Osteoblast (primary cell): ENCODE measurements around the gene CDKN2D. TPM values are rescaled to one million over a fixed set of nuclear protein-coding genes. Genes with fewer than 3 reads are reported as not detected.

Source experiments
- DNase-seq: peaks from one replicate; pipeline ENCODE4 v3.0.0; 2011; ENCODE audit warnings: low spot score, mixed read lengths; ENCODE audit not compliant: insufficient read length; ENCODE audit errors: missing footprints
- H2AFZ ChIP-seq: 2 replicates; pipeline ENCODE4 v1.6.0; 2011; ENCODE audit warnings: mild to moderate bottlenecking, low read length
- H3K27ac ChIP-seq: 2 replicates; pipeline ENCODE4 v1.5.1; 2011; ENCODE audit warnings: mild to moderate bottlenecking, low read depth, low read length, moderate library complexity
- H3K27me3 ChIP-seq: 2 replicates; pipeline ENCODE4 v1.6.0; 2012; ENCODE audit warnings: mild to moderate bottlenecking, control low read depth, inconsistent platforms, low read length, moderate library complexity; ENCODE audit not compliant: insufficient read depth
- H3K36me3 ChIP-seq: 2 replicates; pipeline ENCODE4 v1.5.1; 2011; ENCODE audit warnings: mild to moderate bottlenecking, low read length, control low read depth, moderate library complexity; ENCODE audit not compliant: insufficient read depth
- H3K4me1 ChIP-seq: 2 replicates; pipeline ENCODE4 v1.5.1; 2011; ENCODE audit warnings: mild to moderate bottlenecking, low read length, control low read depth, moderate library complexity; ENCODE audit not compliant: insufficient read depth
- H3K4me2 ChIP-seq: 2 replicates; pipeline ENCODE4 v1.6.0; 2011; ENCODE audit warnings: mild to moderate bottlenecking, low read length; ENCODE audit not compliant: insufficient read depth
- H3K4me3 ChIP-seq: fragments of 200-600 bp; sonication (generic); 3 replicates; pipeline ENCODE4 v1.5.1; 2012; ENCODE audit warnings: mild to moderate bottlenecking, low read length, inconsistent platforms; ENCODE audit not compliant: insufficient read depth
- H3K79me2 ChIP-seq: 2 replicates; pipeline ENCODE4 v1.6.0; 2012; ENCODE audit warnings: mild to moderate bottlenecking, low read length, control low read depth, inconsistent platforms; ENCODE audit not compliant: insufficient read depth
- H3K9me3 ChIP-seq: 2 replicates; pipeline ENCODE4 v1.5.1; 2011; ENCODE audit warnings: low read depth, low read length, control low read depth
- H4K20me1 ChIP-seq: 2 replicates; pipeline ENCODE4 v1.6.0; 2012; ENCODE audit warnings: mild to moderate bottlenecking, low read length, control low read depth; ENCODE audit not compliant: insufficient read depth
- CTCF ChIP-seq: IDR thresholded peaks from 2 replicates; pipeline ENCODE4 v1.5.1; 2011; ENCODE audit warnings: mild to moderate bottlenecking, low read depth, low read length, moderate library complexity; ENCODE audit errors: extremely low read depth
- total RNA-seq: library from RNA; depleted of rRNA; stranded (reverse); fragments of >200 nt; gene quantifications from 2 replicates; pipeline ENCODE4 v1.2.3, GENCODE V29; 2012

The CDKN2D gene
- total RNA-seq, 1 donor = 4.0 TPM

GRCh38 chr19:10550336-10550735 lies 18.4 kb downstream of the CDKN2D start:
- no peak overlapping the region for H2AFZ ChIP-seq

GRCh38 chr19:10549733-10550132 lies 19.0 kb downstream of the CDKN2D start:
- Histone ChIP-seq H3K27ac (no peak overlapping the region), H3K79me2 (peaks cover 14% of the 10 kb centered on the region), H3K4me1 (peaks cover 4% of the 10 kb centered on the region), H3K36me3 (peaks cover 32% of the 10 kb centered on the region), H4K20me1 (no peaks in the 10 kb centered on the region), H3K27me3 (no peaks in the 10 kb centered on the region), H3K9me3 (no peaks in the 10 kb centered on the region), H3K4me2 (no peak overlapping the region), H3K4me3 (no peak overlapping the region), H2AFZ (no peak overlapping the region)
- no peak for TF ChIP-seq CTCF
- DNase-seq = peak; percentile 74

More at GRCh38 chr19:10550336-10550735, 18.4 kb downstream of the CDKN2D start:
- no peak for TF ChIP-seq CTCF
- H3K36me3 ChIP-seq = peaks cover 32% of the 10 kb centered on the region
- H3K27me3 ChIP-seq = no peaks in the 10 kb centered on the region
- H3K4me2 ChIP-seq = no peak overlapping the region
- peak; percentile 66 for DNase-seq
- peaks cover under 1% of the 10 kb centered on the region for H4K20me1 ChIP-seq
- no peak overlapping the region for H3K27ac ChIP-seq
- no peaks in the 10 kb centered on the region for H3K4me1 ChIP-seq
- H3K4me3 ChIP-seq = no peak overlapping the region
- H3K79me2 ChIP-seq = peaks cover 10% of the 10 kb centered on the region
- H3K9me3 ChIP-seq = no peaks in the 10 kb centered on the region

GRCh38 chr19:10548746-10549276 lies 20.0 kb downstream of the CDKN2D start:
- TF ChIP-seq CTCF = no peak
- no peak overlapping the region for H3K27ac ChIP-seq
- no peak overlapping the region for H3K4me3 ChIP-seq
- H3K79me2 ChIP-seq = peaks cover 23% of the 10 kb centered on the region
- no peak for DNase-seq
- H2AFZ ChIP-seq = no peak overlapping the region
- peaks cover 25% of the 10 kb centered on the region for H3K36me3 ChIP-seq
- H3K9me3 ChIP-seq = no peaks in the 10 kb centered on the region
- peaks cover 8% of the 10 kb centered on the region for H3K4me1 ChIP-seq
- H3K4me2 ChIP-seq = no peak overlapping the region
- peaks cover 4% of the 10 kb centered on the region for H4K20me1 ChIP-seq
- H3K27me3 ChIP-seq = no peaks in the 10 kb centered on the region

- peak; percentile 37 for DNase-seq
Observed at GRCh38 chr19:10546817-10547216, 22.0 kb downstream of the CDKN2D start.

More at GRCh38 chr19:10546817-10547216, 22.0 kb downstream of the CDKN2D start:
- no peaks in the 10 kb centered on the region for H3K27me3 ChIP-seq
- no peak overlapping the region for H3K4me2 ChIP-seq
- no peaks in the 10 kb centered on the region for H3K9me3 ChIP-seq
- H3K36me3 ChIP-seq = peaks cover 8% of the 10 kb centered on the region
- no peak for TF ChIP-seq CTCF
- H2AFZ ChIP-seq = no peak overlapping the region
- peaks cover 24% of the 10 kb centered on the region for H3K79me2 ChIP-seq
- no peak overlapping the region for H3K27ac ChIP-seq
- peaks cover 8% of the 10 kb centered on the region for H3K4me1 ChIP-seq
- H3K4me3 ChIP-seq = no peak overlapping the region
- peaks cover 4% of the 10 kb centered on the region for H4K20me1 ChIP-seq
